IMR-90 (cell line): ENCODE data around the gene PRDM10. TPM values are rescaled to one million over a fixed set of nuclear protein-coding genes. Genes with fewer than 3 reads are reported as not detected.
A peak's percentile ranks its signal among the peaks of the same experiment; 100 is the strongest.

ENCODE experiments used
- ATAC-seq: fragments of 200-7000 bp; cut with Tn5 transposase; 2 replicates; pipeline ENCODE4 v1.9.1; 2020; ENCODE audit warnings: low read depth, mild to moderate bottlenecking, moderate library complexity
- BruUV-seq: library from RNA; stranded (reverse); fragments of 400-500 nt; replicated peaks from 2 replicates; lab custom pipeline; 2021; lab: Mats Ljungman, UMichigan
- CTCF ChIA-PET: fragments of 300-600 bp; formaldehyde crosslinking; extraction: SDS; loops from one replicate; lab custom pipeline; 2021; ENCODE audit warnings: antibody characterized with exemption; lab: Yijun Ruan, JAX
- POLR2A ChIA-PET: fragments of 300-600 bp; sonication (Branson Sonifier 250); formaldehyde crosslinking; loops from one replicate; lab custom pipeline; 2022; ENCODE audit warnings: antibody characterized with exemption; ENCODE audit not compliant: unreplicated experiment; lab: Charles Lee
- DNase-seq: peaks from one replicate; pipeline ENCODE4 v3.0.0; 2013
- H2AFZ ChIP-seq: replicated peaks from 2 replicates; pipeline ENCODE3; 2013; ENCODE audit warnings: low read length, mild to moderate bottlenecking; ENCODE audit not compliant: poor library complexity
- H2AK5ac ChIP-seq: 2 replicates; pipeline ENCODE4 v1.6.1; 2013; ENCODE audit warnings: low read depth, low read length, inconsistent platforms
- H2AK9ac ChIP-seq: replicated peaks from 2 replicates; pipeline ENCODE3; 2013; ENCODE audit warnings: mild to moderate bottlenecking, low read depth, low read length, moderate library complexity; ENCODE audit not compliant: poor library complexity
- H2BK120ac ChIP-seq: 2 replicates; pipeline ENCODE4 v1.6.1; 2013; ENCODE audit warnings: low read depth, low read length, inconsistent platforms
- H2BK15ac ChIP-seq: 3 replicates; pipeline ENCODE4 v1.6.1; 2013; ENCODE audit warnings: low read depth, low read length, inconsistent platforms
- H2BK20ac ChIP-seq: 2 replicates; pipeline ENCODE4 v1.6.1; 2013; ENCODE audit warnings: low read depth, mild to moderate bottlenecking, inconsistent platforms, low read length, moderate library complexity
- H2BK5ac ChIP-seq: 2 replicates; pipeline ENCODE4 v1.6.1; 2013; ENCODE audit warnings: mild to moderate bottlenecking, low read depth, low read length, inconsistent platforms; ENCODE audit not compliant: poor library complexity, severe bottlenecking
- H3K14ac ChIP-seq: replicated peaks from 2 replicates; pipeline ENCODE4 v1.6.1; 2013; ENCODE audit warnings: low read depth, low read length, inconsistent platforms
- H3K18ac ChIP-seq: 2 replicates; pipeline ENCODE4 v1.6.1; 2013; ENCODE audit warnings: low read depth, low read length, control low read depth
- H3K23ac ChIP-seq: 2 replicates; pipeline ENCODE4 v1.6.1; 2013; ENCODE audit warnings: low read depth, low read length, inconsistent platforms
- H3K27ac ChIP-seq: 2 replicates; pipeline ENCODE4 v1.5.1; 2013; ENCODE audit warnings: mild to moderate bottlenecking, control low read depth, low read length; ENCODE audit not compliant: insufficient read depth
- H3K27me3 ChIP-seq: 2 replicates; pipeline ENCODE4 v1.6.1; 2013; ENCODE audit warnings: low read length; ENCODE audit not compliant: control insufficient read depth, insufficient read depth
- H3K36me3 ChIP-seq: 2 replicates; pipeline ENCODE4 v1.6.1; 2013; ENCODE audit warnings: low read length, mixed read lengths; ENCODE audit not compliant: control insufficient read depth, insufficient read depth
- H3K4ac ChIP-seq: 2 replicates; pipeline ENCODE4 v1.6.1; 2013; ENCODE audit warnings: low read depth, low read length, inconsistent platforms
- H3K4me1 ChIP-seq: 2 replicates; pipeline ENCODE4 v1.6.1; 2013; ENCODE audit warnings: low read length, mixed read lengths; ENCODE audit not compliant: control insufficient read depth, insufficient read depth
- H3K4me2 ChIP-seq: 2 replicates; pipeline ENCODE4 v1.6.1; 2013; ENCODE audit warnings: low read depth, mild to moderate bottlenecking, control low read depth, low read length, moderate library complexity
- H3K4me3 ChIP-seq: 2 replicates; pipeline ENCODE4 v1.5.1; 2013; ENCODE audit warnings: low read depth, mild to moderate bottlenecking, control low read depth, low read length, moderate library complexity; ENCODE audit not compliant: insufficient read depth
- H3K56ac ChIP-seq: 2 replicates; pipeline ENCODE4 v1.6.1; 2013; ENCODE audit warnings: low read length, inconsistent platforms; ENCODE audit not compliant: insufficient read depth; ENCODE audit errors: extremely low read depth
- H3K79me1 ChIP-seq, 2 experiments: 2 replicates each; pipeline ENCODE4 v1.6.1; 2013; ENCODE audit warnings: low read length in 2 of 2, inconsistent platforms in 1 of 2, low read depth in 1 of 2
- H3K9ac ChIP-seq: 2 replicates; pipeline ENCODE4 v1.6.1; 2013; ENCODE audit warnings: low read depth, low read length, control low read depth
- H3K9me1 ChIP-seq: 2 replicates; pipeline ENCODE4 v1.6.1; 2013; ENCODE audit warnings: low read length, inconsistent platforms; ENCODE audit not compliant: insufficient read depth
- H3K9me3 ChIP-seq: 2 replicates; pipeline ENCODE4 v1.6.1; 2013; ENCODE audit warnings: low read length; ENCODE audit not compliant: control insufficient read depth, insufficient read depth
- H4K20me1 ChIP-seq: 2 replicates; pipeline ENCODE4 v1.6.1; 2013; ENCODE audit warnings: low read length, inconsistent platforms; ENCODE audit not compliant: insufficient read depth
- H4K5ac ChIP-seq: 2 replicates; pipeline ENCODE4 v1.6.1; 2013; ENCODE audit warnings: mild to moderate bottlenecking, low read depth, low read length, control low read depth
- H4K8ac ChIP-seq, 2 experiments: 2 replicates each; pipeline ENCODE4 v1.6.1; 2013; ENCODE audit warnings: low read depth in 2 of 2, low read length in 2 of 2, control low read depth in 1 of 2, inconsistent platforms in 1 of 2
- H4K91ac ChIP-seq: 2 replicates; pipeline ENCODE4 v1.6.1; 2013; ENCODE audit warnings: low read depth, low read length, inconsistent platforms; ENCODE audit not compliant: insufficient read depth
- CEBPB ChIP-seq: IDR thresholded peaks from 2 replicates; pipeline ENCODE4 v1.6.1; 2012; ENCODE audit warnings: low read depth, low read length, improper control_type of control experiment
- CHD1 ChIP-seq: IDR thresholded peaks from 2 replicates; pipeline ENCODE4 v1.6.1; 2012; ENCODE audit warnings: low read depth, low read length, improper control_type of control experiment
- MAZ ChIP-seq: IDR thresholded peaks from 2 replicates; pipeline ENCODE4 v1.6.1; 2012; ENCODE audit warnings: low read depth, mild to moderate bottlenecking, low read length, improper control_type of control experiment, moderate library complexity, borderline replicate concordance
- WGBS, 2 experiments: methylation state at CpG; one replicate each; pipeline versions ENCODE4 v1.1.5 to v1.1.7; 2013; ENCODE audit warnings: missing lambda C conversion rate in 2 of 2; ENCODE audit not compliant: insufficient read length in 1 of 2; ENCODE audit errors: extremely low coverage in 2 of 2; 5-methylcytosine and 5-hydroxymethylcytosine counted together
- dilution Hi-C: fragments of 300-500 bp; cut with HindIII; formaldehyde crosslinking; loops from one replicate; pipeline ENCODE4 v1.14.3; 2018; ENCODE audit warnings: low sequenced_read_pairs; ENCODE audit not compliant: unreplicated experiment
- in situ Hi-C: fragments of 300-500 bp; cut with MboI; formaldehyde crosslinking; loops from 3 replicates; pipeline ENCODE4 v1.14.3; 2019; ENCODE audit warnings: low sequenced_read_pairs, inconsistent platforms, mixed read lengths
- intact Hi-C: fragments of 100-400 bp; cut with micrococcal nuclease; formaldehyde crosslinking; loops from 2 replicates; pipeline ENCODE4 v1.10.0; 2022
- polyA plus RNA-seq, 3 experiments: library from polyadenylated mRNA; depleted of rRNA; stranded (reverse); fragments of >200 nt; gene quantifications; 2 replicates each; pipeline ENCODE4 v1.2.3, GENCODE V29; 2012; ENCODE audit warnings: low replicate concordance in 1 of 3
- total RNA-seq: library from RNA; depleted of rRNA; stranded (reverse); fragments of >200 nt; gene quantifications from 2 replicates; pipeline ENCODE4 v1.2.3, GENCODE V29; 2012

PRDM10 gene
- total and polyA plus RNA-seq, 2 of the 4 experiments (the other 2 are of a cell fraction): 3.1 to 6.5 TPM

- no peak overlapping the region for H3K56ac ChIP-seq
- H2AFZ ChIP-seq: no peak overlapping the region
- intact Hi-C loops (loop anchor here (5.0 kb wide), 1 partner anchor 49 kb away; the partner anchor contains the start of gene PRDM10), in situ Hi-C loops (no loop called here), dilution Hi-C loops (no loop called here)
- H3K4me3 ChIP-seq: no peak overlapping the region
- H4K5ac ChIP-seq: no peak overlapping the region
- H3K4me2 ChIP-seq: no peak overlapping the region
- H2AK9ac ChIP-seq: no peak overlapping the region
- no peak overlapping the region for H3K14ac ChIP-seq
- no peak overlapping the region for H2BK5ac ChIP-seq
- no peak overlapping the region for H2AK5ac ChIP-seq
- H3K27ac ChIP-seq: peak overlapping the region; percentile 67; the same call in 1 of the 2 replicates
- no peak overlapping the region for H4K8ac ChIP-seq
- no peaks in the 10 kb centered on the region for H3K79me1 ChIP-seq
- no peaks in the 10 kb centered on the region for H3K36me3 ChIP-seq
- peak; percentile 53 for DNase-seq
- no peak overlapping the region for H3K18ac ChIP-seq
- H3K27me3 ChIP-seq: peaks cover 7% of the 10 kb centered on the region; the same call in 1 of the 2 replicates
- no peak overlapping the region for H3K23ac ChIP-seq
- H2BK120ac ChIP-seq: no peak overlapping the region
- H2BK20ac ChIP-seq: no peak overlapping the region
- no peak overlapping the region for H4K91ac ChIP-seq
- no peaks in the 10 kb centered on the region for H3K9me1 ChIP-seq
- ChIA-PET CTCF (no interaction called here), POLR2A (no interaction called here)
- no peaks in the 10 kb centered on the region for H4K20me1 ChIP-seq
- peak; percentile 71 for TF ChIP-seq CEBPB
- no peak for TF ChIP-seq CHD1
- no peak for TF ChIP-seq MAZ
- H3K4me1 ChIP-seq: no peaks in the 10 kb centered on the region
- ATAC-seq: peak; percentile 70
- H3K9me3 ChIP-seq: peaks cover 4% of the 10 kb centered on the region; the same call in 1 of the 2 replicates
- H3K4ac ChIP-seq: no peak overlapping the region
- H3K9ac ChIP-seq: no peak overlapping the region
- WGBS, 2 experiments: no CpG with 5 or more reads among the region's 1 CpG
- BruUV-seq: no TSS peak
- H2BK15ac ChIP-seq: no peak overlapping the region
Observed at GRCh38 chr11:130051082-130051481, 48.4 kb upstream of the PRDM10 start.
